ENCODE data around the gene FAM107B. TPM values are rescaled to one million over a fixed set of nuclear protein-coding genes. Genes with fewer than 3 reads are reported as not detected.
"Not testable (repeated sequence)": the region's sequence is repeated elsewhere in the genome, so short reads cannot be mapped to it uniquely, and the experiment has no call there.

The FAM107B gene
- total RNA-seq, 1 donor from 2014 or later, result 82.8 TPM

DNA sequence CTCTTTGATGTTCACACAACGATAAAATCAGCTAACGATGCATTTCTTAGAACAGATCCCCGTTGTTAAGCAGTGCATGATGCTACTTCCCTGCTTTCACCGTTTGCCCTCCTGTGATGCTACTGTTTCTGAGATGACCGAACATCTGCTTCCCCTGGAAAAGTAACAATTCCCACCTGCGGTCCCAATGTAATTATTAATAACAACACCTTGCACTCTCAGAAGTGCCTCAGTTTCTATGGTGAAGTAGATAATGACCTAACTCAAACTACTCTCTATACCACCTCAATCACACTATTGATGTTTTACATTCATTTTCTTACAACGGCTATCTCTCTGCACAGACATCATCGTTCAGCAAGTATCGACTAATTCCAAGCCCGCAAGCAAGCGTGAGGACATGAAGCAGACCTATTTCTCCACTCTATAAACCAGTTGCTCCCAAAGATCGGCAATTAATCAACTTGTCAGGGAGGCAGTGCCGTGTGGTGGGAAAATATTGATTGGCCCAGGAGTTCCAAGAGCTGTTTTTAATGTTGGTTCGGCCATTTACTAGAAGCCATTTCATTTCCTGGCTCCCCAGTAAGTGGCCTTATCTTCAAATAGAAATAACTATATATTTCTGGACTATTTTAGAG lies 42.7 kb downstream of the FAM107B start:
- DNase-seq, result no peak

DNA sequence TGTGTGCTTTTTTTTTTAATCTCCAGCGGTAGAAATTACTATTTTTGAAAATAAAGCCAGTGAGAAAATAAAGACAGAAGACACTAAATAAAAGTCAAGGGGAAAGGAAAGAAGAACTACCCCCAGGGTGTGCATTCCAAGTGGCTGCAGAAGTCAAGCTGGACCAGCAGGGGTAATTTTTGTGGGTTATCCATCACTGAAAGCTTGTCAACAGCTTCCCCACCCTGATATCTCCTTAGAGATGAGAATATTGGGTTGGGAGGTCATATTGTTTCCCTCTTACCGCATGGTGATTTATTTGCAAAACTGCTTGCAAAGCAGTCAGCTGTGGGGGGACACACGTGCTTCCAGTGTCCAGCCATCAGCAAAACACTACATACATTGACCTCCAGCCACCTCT lies 46.4 kb downstream of the FAM107B start:
- DNase-seq, result no peak

DNA sequence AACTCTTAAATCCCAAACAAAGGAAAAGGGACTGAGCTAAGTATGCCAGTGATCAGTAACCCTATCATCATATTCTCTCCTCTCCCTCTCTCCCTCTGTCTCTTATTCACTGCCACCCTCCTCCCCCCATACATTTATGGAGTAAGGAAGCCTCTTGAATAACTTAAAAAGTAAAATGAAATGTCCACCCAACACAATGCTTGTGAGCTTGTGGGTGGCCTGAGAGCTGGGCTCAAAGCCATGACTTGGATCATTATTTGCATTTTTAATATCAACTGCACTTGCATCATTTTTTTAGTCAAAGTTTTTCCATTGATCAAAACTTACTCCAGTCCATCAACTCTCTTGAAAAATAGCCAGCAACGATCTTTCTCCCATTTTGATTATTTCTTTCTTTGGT lies 46.8 kb downstream of the FAM107B start:
- DNase-seq, result no peak

DNA sequence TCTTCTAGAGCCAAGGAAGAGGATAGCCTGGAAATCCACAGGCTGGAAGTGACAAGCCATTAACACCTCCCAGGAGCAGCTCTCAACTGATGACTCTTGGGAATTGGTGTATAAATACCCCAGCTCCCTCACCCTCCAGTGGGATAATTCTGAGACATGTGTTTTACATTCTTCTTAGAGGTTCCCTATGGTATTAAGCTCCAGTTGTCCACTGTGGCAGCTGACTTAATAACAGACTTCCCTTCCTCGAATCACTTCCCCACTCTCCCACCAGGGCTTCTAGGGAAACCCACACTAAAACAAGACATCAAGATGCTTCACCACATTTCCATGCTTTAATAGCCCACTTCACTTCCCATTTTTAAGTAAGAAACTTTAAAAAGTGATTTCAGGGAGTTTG lies 47.2 kb downstream of the FAM107B start:
- no peak for DNase-seq

DNA sequence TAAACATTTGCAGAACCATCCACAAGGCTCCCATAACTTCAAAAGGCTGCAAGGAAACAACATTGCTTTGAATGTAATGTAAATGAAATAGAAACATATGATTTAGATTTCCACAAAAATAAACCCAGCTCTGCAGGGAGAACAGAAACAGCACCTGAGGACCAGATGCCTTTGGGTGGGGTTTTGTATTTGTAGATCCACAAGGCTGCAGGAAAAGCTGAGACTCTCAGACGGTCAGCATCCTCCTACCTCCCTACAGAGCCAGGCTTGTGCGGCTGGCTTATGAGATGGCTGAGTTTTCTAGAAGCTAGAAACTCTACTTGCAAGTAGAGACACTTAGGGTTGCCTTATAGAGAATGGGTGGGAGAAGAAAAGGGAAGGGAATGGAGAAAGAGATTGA lies 49.8 kb downstream of the FAM107B start:
- no peak for DNase-seq

DNA sequence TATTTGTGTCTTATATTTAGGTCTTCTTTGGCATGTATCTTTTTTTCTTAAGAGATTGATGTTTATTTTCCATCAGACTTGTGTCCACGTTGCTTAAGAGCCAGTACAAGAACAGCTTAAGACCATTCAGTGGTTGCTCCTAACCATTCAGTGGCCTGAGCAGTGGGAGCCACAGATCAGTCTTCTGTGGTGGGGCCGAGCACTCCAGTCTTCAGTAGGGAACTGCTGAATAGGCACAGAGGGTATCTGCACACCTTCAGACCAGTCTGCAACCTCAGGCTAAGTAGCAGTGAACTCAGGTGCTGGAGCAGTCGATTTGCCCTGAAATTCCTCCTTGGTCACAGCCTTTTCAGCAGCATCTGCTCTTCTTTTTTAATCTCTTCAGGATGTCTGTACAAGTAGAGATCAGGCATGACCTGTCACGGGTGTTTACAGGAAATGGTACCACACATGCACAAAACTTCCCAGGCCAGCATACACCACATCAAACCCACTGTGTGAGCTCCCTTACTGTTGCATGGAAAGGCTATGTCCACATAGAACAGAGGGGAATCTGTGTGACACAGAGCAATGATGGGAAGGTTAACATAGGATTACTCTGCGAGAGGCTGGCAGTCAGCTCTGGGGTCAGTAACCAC lies 51.5 kb downstream of the FAM107B start:
- no peak for DNase-seq

DNA sequence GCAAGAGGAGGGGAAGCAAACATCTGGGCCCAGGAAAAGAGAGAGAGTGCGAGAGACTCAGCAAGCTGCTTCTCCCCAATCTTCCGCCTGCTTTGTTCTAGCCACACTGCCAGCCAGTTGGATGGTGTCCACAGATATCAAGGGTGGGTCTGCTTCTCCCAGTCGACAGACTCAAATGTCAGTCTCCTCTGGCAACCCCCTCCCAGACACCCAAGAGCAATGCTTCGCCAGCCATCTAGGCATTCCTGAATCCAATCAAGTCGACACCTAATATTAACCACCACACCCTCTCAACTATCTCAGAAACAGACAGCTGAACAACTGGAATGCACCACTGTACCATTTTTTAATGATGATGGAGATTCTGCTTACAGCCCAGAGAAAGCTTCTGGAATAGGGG lies 57.1 kb downstream of the FAM107B start:
- DNase-seq, result no peak

DNA sequence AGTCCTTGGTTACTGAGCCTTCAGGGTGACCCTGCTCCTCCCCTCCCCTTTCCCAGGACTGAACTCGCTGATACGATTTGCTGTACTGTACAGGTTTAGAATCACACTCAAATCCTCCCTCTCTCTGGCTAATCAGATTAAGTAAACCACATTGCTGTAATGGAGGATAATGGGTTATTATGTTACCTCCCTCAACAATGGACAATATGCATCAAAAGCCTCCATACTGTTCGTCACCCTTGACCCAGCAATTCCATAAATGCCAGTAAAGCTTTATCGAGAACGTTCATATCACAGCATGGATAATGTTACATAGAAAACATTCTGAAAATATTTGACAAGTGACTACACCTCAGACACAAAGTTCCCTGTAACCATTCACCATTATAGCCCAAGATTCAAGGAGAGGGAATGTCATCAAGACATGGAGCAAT lies 61.7 kb downstream of the FAM107B start:
- no peak for DNase-seq

DNA sequence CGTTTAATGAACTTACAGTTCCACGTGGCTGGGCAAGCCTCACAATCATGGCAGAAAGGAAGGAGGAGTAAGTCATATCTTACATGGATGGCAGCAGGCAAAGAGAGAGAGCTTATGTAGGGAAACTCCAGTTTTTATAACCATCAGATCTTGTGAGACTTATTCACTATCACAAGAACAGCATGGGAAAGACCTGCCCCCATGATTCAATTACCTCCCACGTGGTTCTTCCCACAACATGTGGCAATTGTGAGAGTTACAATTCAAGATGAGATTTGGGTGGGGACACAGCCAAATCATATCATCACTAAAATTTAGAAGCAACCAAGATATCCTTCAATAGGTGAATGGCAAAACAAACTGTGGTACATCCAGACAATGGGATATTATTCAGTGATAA lies 65.4 kb downstream of the FAM107B start:
- DNase-seq, result not testable (repeated sequence)

DNA sequence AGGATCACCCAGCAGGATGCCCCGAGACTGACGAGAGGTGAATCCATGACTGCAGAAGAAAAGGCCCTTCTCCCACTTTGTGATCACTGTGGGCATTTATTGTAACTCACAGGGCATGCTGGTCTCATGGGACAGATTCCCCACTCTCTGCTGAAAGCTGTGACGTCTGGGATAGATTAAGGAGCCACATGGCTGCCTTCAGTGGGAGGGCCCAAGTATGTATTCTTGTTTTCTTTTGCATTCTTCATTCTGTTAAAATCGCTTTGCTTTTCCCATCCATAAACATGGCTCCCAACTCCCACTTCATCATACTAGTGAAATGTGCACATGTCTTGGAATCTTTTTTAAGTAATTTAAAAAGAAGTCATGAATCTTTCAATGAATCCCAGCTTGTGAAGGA lies 67.2 kb downstream of the FAM107B start:
- no peak for DNase-seq

DNA sequence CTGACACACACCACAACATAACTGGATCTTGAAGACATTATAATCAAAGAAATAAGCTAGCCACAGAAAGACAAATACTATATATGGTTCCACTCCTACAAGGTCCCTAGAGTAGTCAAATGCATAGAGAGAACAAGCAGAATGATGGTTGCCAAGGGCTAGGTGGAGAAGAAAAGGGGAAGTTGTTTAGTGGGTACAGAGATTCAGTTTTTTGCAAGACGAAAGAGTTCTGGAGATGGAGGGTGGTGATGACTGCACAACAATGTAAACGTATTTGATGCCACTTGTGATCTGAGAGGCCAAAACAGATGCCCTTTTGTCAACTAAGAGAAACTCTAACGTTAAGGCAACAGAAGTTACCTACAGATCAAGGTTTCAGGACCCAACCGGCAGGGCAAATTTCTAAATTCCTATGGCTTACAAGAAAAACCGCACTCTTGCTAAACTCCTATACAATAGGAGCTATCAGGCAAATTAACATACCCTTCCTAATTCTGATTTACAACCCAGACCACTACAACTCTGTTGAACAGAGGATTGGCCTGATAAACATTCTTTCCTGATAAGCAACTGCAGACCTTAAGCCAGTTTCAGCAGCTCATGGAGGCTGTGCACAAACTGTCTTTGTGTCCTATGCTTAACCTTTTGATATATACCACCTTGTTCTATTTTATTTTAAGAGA lies 69.0 kb downstream of the FAM107B start:
- DNase-seq, result no peak

DNA sequence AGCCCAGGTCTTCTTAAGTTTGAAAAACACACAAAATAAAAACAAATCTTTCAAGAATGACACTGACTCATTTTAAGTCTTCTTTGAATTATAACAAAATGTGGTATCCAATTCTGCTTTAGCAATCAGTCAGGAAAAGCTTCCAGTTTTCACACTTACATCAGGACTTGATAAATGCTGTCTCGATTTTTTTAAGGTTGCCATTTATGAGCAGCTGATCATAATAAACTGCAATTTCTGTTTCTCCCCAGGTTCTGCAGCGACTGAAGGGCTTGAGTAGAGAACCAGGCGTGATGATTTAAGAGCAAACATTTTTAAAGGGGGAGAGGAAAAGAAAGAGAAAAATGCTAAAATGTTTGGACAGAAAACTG lies 71.1 kb downstream of the FAM107B start:
- DNase-seq, result no peak

DNA sequence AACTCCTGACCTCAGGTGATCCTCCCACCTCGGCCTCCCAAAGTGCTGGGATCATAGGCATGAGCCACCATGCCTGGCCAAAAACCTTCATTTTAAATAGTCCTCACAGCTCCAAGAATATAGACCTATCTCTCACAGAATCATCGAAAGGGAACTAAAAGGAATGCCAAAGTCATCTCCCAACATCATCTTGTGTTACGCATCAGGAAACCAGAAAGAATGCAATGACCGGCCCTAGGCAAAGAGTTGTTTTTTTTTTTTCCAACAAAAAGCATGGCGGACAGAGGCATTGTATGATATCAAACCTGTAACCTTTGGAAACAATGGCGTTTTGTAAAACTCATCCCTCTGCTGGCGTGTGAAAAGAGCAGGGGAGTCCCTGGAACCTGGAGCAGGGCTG lies 73.2 kb downstream of the FAM107B start:
- DNase-seq, result no peak

DNA sequence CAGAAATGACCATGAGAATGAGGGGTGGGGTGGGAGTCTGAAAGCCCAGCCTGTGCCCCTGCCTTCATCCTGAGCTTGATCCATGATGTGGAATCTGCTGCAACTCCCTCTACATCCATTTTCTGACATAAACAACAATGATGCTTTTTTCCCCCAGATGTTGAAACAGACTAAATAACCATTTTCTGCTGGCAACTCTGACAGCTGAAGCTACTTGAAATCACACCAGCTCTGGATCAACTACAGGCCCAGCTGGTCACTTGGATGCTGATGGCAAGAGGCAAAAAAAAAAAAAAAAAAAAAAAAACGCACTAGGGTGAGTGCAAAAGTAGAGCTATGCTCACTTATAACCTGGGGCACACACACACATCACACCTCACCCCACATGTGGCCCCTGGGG lies 74.2 kb downstream of the FAM107B start:
- no peak for DNase-seq

DNA sequence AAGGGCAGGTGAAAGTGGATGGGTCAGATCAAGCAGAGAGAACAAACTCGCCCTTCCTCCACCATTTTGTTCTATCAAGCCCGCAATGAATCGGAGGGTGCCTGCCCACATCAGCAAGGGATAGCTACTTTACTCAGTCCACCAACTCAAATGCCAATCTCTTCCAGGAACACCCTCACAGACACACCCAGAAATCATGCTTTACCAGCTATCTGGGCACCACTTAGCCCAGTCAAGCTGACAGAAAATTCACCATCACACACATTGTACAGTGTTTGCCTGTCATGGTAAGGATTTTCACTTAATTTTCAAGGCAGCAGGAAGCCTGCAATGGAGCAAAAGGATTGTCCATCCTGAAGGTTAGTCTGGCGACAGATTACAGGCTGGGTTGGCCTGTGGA lies 75.2 kb downstream of the FAM107B start:
- DNase-seq, result no peak

DNA sequence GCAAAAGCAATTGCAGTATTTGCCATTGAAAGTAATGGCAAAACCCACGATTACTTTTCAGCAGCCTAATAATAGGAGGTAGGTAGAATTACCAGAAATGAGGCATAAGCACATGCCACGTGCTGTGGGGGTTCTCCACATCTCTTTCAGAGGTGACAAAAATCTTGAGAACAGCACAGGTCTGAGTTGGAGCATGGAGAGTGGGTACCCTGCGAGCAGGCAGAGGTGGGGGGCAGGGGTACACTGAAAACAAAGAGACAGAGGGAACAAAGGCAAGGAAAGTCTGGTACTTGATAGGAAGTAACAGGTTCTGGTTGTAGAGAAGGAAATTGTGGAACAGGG lies 75.9 kb downstream of the FAM107B start:
- no peak for DNase-seq

DNA sequence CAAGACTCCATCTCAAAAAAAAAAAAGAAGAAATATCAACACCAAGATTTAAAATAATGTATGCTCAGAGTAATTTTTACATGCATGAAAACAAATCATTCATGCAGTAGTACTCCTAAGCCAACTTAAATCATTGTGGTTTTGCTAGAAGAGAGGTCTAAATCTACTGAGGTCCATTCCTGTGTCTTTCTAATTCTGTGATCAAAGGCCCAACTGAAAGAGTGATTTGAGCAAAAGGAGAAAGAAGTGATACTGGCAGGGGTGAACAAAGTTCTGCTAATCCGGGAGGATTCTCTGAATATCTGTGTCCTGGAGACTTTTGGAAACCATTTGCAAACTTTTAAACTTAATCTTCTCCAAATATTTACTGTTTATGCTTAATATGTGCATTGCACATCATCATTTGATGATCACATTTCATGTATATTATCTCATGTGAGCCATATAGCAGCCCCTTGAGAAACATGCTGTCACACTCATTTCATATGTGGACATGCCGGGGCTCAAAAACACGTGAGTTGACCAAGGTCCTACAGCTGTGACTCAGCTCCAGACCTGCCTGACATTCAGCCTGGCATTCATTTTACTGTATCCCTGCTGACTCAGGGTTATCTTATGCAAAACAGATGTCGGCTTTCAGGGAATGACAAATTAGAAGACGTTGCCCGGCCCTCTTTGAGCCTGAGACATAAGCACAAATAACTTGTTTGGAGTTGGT lies 76.4 kb downstream of the FAM107B start:
- no peak for DNase-seq

DNA sequence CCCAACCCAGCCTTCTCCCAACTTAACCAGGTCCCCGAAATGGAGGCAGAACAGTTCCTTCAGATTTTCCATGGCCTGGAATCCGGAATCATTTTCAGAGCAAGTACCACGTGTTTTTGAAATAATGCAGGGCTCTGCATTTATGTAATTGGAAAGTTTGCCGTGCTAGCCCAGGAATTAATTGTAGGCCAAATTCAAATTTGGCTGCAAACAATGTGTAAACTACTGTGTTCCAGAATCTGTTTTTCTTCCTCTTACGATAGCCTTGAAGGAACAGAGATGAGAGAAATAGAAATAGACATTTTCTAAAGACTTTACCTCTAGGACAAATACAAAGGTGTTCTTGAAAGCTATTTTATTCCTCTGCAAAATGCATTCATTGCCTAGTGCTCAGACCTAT lies 77.4 kb downstream of the FAM107B start:
- DNase-seq, result no peak

DNA sequence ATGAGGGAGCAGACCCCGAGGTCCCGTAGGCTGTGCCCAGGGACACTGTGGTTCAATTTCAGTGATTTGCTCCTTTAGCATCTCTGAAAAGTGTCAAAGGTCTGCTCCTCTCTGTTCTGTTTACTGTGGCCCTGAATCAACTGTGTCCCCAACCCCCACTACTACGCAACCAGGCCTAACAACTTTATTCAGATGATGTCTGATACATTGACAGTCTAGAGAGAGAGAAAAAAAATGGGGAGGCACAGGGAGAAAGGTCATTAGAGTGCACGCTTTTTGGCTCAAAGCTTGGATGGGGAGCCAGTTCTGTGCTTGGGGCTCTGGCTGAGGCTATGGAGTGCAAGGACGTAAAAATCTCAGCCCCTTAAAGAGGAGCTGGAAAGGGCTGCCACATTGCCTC lies 77.9 kb downstream of the FAM107B start:
- DNase-seq, result no peak

DNA sequence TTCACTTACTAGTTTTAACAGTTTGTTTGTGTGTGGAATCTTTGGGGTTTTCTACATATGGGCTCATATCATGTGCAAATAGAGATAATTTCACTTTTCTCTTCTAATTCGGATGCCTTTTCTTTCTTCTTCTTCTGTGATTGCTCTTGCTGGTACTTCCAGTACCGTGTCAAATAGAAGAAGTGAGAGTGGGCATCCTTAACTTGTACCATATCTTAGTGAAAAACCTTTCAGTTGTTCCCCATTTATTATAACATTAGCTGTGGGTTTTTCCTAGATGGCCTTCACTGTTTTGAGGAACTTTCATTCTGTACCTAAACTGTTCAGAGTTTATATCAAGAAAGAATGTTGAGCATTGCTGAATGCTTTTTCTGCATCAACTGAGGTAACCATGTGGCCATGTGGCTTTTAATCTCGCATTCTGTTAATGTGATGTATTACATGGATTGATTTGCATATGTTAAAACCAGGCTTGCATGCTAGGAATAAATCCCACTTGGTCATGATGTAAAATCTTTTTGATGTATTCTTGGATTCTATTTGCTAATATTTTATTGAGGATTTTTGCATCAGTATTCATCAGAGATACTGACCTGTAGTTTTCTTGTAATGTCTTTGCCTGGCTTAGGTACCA lies 78.7 kb downstream of the FAM107B start:
- DNase-seq, result no peak

DNA sequence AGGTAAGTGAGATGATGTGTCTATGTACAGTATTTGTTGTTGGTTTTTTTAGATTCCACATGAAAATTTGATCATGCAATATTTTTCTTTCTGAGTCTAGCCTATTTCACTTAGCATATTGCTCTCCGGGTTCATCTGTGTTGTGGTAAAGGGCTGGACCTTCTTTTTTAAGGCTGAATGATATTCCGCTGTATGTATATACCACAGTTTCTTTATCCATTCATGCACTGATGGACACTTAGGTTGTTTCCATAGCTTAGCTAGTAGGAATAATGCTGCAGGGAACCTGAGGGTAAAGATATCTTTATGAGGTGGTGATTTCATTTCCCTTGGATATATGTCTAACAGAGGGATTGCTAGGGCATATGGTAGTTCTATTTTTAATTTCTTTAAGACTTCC lies 80.8 kb downstream of the FAM107B start:
- DNase-seq, result no peak

DNA sequence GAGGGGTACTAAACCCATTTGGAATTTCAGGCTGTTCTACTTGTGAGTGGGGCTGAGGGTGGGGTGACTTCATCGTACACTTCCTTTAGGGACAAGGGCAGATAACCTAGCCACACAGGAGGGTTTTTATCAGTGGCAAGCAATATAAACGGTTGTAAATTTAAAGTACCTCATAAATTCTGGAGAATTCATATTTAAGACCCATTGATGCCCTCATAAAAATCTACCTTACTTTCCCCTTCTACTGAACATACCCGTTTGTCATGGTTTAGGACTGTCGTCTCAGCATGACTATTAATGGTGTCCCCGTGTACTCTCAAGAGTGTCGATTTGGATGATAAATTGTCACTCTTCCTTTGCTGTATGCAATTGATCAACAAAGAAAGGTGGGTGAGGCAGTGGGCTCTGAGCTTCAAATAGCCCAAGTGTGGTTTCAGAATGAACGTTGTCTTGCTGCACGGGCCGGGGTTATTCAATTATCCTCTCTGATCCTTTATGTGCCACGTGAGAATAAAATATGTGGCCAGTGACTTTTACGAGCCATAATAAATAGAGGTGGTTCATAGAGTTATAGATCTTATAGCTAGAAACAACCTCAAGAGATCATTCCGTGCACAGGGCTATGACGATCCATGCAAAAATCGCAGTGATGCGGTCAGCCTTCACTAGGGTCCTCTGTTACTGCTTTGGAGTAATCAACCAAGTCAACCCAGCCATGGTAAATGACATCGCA lies 82.2 kb downstream of the FAM107B start:
- DNase-seq, result no peak

All from occipital lobe (tissue), 2 donors.